Activated CD4-positive, alpha-beta T cell treated with anti-CD3 and anti-CD28 coated beads for 4 hours (primary cell): ENCODE measurements around the gene ZRANB3.
"Not testable (repeated sequence)": the region's sequence is repeated elsewhere in the genome, so short reads cannot be mapped to it uniquely, and the experiment has no call there.

Experiments
- DNase-seq, 2 donors: peaks; one replicate each; pipeline ENCODE4 v3.0.0-alpha.2; 2020

ZRANB3 gene

DNA sequence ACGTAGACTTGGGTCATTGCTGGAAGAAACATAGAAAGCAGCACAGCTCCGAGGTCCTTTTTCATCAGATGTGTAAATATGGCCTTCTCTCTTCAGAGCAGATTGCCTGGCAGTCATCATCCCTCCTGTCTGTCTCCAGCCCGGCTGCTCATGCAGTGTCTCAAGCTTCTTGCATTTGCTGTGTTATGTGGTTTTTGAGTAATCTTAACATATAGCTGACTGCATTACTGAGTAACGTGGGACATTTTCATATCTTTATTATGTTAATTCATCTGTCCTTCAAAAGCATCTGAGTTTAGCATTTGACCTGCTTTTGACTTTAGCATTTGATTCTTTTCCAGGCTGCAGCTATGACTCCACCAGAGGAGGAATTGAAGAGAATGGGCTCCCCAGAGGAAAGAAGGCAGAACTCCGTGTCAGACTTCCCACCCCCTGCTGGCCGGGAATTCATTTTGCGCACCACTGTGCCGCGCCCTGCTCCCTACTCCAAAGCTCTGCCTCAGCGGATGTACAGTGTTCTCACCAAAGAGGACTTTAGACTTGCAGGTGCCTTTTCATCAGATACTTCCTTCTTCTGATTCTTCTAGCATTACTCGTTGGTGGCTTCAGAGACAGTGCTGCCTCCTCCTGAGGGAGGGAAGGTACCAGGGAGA, 362.7 kb downstream of the ZRANB3 start:
- no peak for DNase-seq

DNA sequence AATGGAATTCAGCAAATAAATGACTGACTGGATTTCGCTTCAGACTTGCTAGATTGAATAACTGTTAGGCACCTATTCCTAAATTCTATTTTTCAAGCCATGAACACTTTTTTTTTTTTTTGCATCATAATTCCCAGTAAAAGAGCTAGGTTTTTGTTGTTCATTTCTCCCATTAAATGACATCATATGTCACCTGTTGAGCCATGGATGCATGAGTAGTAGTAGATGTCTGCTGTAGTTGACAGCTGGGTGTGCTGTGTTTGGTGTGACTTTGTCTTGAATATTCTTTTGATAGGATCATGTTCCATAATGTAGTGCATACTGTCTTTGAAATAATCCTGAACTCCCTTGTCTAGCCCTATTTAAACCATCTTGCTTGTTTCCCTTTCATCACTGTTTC, 363.7 kb downstream of the ZRANB3 start:
- DNase-seq = no peak

DNA sequence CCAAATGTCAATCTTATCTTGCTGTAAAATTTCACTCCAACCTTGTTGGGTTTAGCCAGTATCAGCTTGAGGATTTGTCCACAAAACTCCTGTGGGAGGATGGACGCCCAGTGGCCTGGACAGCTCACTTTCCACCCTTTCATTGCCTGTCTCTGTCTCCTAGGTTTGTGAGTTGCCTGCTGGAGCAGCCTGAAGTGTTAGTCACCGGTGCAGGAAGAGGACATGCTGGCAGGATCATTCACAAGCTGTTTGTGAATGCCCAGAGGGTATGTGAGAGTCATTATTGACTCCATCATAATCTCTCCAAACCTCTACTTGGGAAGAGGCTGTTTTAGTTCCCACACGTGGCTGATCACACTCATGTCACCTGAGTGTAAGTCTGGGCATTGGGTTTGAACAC, 366.6 kb downstream of the ZRANB3 start:
- no peak for DNase-seq

DNA sequence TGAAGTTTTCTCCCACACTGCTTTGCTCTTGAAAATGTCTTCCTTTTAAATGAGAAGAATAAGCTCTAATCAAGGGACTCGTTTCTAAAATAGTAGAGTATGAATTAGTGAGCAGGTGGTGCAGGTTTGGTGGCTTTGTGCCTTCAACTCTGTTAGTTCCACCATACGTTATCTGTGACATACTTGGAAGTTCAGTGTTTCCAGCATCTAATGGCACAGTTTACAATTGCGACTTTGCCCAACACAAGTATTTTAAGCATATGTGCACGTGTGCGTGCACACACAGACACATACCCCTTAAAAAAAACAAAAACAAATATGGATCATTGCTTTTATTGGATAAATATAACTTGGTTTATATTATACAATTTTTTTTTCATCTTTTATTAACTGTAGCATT, 367.1 kb downstream of the ZRANB3 start:
- DNase-seq = no peak

DNA sequence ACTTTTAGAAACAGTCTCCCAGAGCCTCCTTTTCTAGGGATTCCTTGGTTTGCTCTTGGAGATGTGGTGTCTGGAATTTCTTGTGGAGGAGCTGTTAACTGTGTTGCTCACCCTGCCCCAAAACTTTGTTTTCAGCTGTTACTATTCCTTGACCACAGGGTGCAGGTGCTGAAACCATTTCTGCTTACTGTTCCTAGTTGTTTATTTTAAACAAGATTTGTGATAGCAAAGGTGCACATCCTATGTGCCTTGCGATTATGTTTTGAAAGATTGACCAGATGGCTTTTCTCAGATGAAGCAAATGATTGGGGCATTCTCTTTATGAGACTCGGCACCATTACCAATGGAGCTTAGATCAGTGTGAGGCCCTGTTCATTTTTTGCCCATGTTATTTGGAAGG, 367.7 kb downstream of the ZRANB3 start:
- no peak for DNase-seq

DNA sequence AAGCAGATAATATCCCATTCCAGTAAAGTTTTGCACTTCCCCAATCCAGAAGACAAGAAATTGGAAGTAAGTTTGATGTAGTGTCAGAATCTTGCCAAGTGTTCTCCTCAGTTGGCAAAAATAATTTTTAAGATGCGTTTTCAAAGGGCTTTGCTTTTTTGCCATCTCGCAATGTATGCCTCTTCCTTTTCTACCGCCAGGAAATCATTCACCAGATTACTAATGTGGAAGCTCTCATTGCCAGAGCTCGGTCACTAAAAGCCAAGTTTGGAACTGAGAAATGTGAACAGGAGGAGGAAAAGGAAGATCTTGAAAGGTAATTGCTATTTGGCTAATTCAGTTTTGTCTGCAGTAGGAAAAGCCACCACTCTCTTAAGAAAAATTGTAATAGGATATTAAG, 368.2 kb downstream of the ZRANB3 start:
- DNase-seq = no peak

DNA sequence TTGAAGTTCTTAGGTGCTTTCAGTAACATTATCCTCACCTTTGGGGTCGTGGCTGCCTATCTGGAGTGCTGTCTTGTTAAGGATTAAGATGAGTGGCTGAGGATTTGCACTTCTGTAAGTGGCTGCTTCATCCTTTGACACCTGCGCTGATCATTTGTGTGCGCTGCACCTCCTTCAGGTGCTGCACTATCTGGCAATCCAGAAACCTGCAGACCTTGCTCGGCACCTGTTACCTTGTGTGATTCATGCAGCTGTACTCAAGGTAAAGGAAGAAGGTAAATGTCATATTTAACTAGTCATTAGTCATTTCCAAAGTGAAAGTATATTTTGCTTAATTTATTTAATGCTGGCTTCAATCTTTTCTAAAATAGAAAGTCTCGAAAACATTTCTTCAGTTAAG, 368.6 kb downstream of the ZRANB3 start:
- no peak for DNase-seq

DNA sequence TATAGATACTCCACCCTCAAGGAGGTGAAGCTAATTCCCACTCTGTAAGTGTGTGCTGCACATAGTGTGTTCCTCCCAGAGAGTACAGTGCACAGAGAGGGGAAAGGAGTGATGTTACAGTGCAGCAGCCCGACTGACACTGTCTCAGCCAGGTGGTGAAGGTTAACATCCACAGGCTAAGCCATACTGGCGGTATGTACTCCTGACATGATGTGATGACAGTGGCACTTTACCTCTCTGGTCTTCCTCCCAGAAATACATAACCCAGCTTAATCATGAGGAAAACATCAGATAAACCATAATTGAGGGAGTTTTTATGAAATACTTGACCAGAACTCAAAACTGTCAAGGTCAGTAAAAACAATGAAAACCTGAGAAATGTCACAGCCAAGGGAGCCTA, 371.8 kb downstream of the ZRANB3 start:
- no peak for DNase-seq

DNA sequence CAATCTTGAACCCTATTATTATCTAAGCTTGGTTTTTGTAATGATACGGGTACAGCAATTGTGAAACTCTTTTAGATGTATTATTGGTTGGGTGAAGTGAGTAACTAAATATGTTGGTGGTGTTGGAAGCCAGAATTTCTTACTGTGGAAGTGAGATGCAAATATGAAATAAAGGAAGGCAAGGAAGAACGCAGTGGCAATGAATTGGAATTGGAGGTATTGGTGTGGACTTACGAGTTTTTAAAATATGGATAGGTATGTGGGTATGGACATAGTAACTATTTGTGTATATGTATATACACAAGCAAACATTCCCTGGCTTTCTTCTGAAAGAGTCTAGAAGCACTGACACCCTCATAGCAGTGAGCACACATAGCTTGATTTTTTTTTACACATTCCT, 373.2 kb downstream of the ZRANB3 start:
- DNase-seq = no peak

DNA sequence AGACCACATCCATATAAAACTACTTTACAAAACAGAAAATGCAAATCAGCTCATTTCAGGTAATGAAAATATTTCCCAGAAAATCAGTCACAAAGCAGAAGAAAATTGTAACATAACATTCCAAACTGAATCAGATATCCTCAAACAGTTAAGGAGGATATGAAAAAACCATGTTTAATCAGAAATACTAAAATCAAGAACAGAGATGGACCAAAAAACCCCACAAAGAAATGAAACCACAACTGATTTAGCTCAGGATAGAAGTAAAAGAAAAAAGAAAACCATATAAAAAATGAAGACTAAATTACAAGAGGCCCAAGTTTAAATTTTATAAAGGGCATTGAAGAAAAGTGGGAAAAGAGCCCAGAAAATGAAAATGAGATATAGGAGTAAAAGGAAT, 376.1 kb downstream of the ZRANB3 start:
- no peak for DNase-seq

DNA sequence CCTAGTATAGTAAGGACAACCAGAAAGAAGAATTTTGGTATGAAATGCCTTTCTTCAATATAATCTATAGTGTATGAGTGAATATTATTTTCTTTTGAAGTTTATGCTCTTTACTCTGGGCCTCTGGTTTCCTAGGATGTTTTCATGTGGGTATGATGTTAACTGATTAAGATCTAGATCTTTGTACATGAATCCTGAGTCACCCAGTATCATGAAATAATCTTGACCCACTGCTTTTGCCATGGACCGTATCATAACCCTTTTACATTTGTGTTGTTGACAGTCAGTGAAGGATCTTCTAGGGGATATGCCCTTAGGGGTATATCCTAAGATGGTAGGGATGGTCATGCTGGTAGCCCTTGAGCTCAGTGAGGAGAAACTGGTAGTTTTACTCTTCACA, 378.7 kb downstream of the ZRANB3 start:
- no peak for DNase-seq

DNA sequence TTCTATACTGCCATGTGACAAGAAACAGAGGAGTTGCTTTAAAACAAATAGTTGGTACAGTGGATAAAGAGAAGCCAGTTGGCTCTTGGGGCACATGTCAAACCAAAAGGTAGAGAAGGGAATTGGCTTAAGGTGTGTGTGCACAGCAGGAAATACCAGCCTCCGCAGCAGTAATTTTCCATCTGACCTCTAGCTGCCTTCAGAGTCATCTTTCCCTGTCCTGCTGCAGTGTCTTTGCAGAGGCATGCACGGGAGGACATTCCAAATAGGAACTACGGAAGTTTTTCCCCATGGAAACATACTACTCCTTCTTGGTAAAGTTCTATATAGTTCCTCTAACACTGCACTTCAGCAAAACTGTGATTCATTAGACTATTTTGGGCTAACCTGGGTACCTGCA, 379.4 kb downstream of the ZRANB3 start:
- no peak for DNase-seq

DNA sequence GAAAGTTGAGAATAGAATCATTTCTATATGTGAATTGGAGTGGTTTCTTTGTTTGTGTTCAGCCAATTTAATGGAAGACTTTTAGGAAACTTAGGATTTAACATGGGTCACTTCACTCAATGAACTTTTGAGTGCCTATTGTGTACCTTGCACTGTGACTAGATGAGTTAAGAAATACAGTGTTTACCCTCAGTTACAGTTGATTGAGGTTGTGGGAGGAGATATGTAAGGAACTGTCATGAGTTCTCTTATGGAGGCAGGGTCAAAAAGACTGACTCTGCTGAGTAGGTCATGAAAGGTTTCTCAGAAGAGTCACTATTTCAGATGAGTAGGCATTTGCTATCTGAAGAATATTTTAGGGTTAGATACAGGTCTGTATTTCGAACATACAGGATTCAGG, 380.3 kb downstream of the ZRANB3 start:
- DNase-seq = no peak

DNA sequence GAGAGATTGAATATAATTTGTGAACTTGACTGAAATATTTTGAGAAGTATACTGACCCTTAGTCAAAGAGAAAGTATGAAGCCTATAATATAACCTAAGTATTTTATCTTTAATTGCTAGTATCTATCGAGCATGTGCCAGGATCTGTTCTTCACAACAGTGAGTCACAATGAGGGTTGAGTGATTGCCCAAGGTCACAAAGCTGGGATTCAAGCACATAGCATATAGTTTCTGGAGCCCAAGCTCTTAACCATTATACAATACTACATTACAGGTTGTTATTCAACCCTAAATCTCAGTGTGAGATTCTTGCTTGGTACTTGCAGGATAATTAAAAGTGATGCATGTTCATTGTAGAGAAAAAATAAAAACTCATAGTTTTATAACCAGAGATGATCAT, 381.8 kb downstream of the ZRANB3 start:
- no peak for DNase-seq

DNA sequence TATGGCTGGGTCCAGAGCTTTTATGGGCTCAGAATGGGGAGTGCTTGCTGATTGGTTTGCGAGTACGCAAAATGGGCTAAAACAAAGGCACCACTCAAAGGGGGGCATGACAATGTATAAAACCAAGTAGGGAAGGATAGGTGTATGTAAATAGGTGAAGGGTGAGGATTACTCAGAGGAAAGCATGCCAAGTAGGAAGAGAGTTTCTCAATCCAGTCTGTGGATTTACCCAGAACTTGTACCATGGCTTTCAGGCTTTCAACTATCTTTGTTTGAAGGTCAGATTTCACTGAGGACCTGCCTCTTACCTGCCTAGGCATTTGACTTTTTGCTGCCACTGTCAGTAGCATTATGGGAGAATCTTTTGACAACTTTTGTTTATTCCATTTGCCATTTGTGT, 386.7 kb downstream of the ZRANB3 start:
- DNase-seq = no peak

DNA sequence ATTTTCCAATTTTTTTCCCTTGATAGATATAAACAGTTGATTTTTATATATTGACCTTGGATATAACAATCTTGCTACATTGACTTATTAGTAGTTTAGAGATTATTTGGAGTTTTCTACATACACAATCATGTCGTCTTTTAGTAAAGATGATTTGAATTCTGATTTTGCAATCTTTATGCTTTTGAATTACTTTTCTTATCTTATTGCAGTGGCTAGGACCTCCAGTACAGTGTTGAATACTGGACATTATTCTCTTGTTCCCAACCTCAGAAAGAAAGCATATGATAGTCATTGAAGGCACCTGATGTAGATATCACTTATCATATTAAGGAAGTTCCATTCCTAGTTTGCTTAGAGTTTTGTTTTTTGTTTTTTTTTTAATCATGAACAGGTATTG, 388.7 kb downstream of the ZRANB3 start:
- no peak for DNase-seq

DNA sequence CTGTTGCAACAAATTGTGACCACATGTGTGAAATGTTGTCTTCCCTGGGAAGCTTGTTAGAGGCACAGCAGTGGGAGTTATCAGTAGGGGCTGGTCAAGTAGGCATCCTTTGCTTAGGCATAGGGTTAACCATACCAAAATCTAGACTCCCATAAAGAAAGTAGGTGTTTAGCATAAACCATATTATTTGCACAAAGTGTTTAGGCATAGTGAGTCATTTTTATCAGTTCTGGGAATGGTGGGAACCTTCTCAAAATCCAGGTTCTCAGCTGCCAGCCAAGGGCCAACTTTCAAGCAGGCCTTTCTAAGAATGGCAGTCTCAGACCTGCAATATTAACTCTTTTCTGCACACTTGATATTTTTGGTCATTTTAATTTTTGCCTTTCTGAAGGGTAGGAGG, 390.4 kb downstream of the ZRANB3 start:
- DNase-seq = no peak

DNA sequence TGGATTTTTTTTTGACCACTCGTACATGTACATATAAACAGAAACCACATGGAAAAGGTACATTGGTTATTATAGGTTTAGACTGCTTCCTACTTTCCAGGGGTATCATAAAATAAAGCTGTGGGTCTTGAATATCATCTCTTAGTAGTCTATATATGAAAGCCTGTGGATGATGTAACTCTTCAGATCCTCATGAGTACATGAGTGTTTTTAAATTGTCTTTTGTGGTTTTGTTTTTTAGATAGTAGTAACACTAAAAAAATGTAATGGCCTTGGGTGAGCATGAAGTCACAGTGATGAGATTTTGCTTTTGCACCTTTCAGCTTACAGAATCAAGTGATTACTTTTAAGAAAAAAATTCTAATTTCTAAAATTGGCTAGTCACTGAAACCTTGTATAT, 398.7 kb downstream of the ZRANB3 start:
- DNase-seq = no peak

DNA sequence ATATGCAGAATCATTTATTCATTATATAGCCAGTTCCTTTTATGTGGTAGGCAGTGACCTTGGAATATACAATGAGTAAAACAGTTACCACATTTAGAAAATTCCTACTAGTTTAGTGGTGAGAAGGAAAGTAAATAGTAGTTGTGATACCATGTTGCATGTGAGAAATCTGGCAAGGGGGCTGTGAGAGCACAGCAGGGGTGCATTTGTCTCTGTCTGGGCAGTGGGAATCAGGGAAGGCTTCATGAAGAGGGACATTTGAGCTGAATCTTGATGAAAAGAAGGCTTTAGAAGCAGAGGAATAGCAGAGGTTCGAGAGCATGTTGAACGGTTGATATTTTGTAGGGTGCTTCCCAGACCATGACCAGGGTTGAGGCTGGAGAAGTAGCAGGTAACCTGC, 400.3 kb downstream of the ZRANB3 start:
- no peak for DNase-seq

DNA sequence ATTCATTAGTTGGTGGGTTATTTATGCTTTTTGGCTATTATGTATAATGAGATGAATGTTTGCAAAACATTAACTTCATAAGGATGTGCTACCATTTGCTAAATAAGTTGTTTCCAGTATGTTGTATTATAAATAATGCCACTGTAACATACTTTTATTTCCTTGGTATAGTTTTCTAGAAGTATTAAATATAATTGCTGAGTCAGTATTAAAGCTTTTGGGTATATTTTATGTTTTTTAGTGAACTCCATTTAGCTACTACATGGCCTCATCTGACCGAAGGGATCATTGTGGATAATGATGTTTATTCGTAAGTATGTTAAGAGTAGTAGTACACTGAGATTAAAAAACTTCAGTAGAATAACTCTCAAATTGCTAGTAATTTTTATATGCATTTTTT, 405.1 kb downstream of the ZRANB3 start:
- DNase-seq = no peak

DNA sequence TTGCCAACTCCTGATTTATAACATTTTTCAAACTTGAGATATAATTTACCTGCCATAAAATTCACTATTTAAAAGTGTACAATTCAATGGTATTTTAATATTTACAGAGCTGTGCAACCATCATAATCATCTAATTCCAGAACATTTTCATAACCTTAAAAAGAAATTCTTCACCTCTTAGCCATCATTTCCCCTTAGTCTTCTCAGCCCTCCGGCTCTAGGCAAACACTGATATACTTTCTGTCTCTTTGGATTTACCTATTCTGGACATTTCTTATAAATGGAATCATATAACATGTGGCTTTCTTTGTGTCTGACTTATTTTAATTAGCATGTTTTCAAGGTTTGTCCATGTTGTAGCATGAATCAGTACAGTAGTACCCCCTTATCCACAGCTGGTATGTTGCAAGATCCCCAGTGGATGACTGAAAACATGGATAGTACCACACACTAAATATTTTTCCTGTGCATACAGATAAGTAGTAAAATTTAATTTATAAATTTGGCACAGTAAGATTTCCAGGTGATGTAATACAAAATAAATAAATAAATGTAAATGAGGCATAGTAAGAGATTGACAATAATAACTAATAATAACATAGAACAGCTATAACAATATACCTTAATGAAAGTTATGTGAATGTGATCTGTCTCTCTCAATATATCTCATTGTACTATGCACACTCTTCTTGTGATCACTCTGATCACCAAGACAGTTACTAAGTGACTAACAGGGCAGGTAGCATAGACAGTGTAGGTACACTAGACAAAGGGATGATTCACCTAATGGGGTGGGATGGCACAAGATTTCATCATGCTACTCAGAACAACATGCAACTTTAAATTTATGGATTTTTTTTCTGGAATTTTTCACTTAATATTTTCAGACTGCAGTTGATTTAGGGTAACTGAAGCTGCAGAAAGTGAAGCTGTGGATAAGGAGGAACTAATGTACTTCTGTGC, 405.8 kb downstream of the ZRANB3 start:
- DNase-seq = no peak

DNA sequence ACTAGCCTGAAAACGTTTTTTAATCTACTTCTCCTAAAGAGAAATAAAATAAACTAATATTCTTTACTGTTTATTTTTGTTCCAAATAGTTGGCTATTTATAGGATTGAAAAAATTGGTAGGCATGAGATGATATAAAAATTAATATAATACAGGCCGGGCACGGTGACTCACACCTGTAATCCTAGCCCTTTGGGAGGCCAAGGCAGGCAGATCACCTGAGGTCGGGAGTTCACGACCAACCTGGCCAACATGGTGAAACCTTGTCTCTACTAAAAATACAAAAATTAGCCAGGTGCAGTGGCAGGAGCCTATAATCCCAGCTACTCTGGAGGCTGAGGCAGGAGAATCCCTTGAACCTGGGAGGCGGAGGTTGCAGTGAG, 409.4 kb downstream of the ZRANB3 start:
- DNase-seq = not testable (repeated sequence)

DNA sequence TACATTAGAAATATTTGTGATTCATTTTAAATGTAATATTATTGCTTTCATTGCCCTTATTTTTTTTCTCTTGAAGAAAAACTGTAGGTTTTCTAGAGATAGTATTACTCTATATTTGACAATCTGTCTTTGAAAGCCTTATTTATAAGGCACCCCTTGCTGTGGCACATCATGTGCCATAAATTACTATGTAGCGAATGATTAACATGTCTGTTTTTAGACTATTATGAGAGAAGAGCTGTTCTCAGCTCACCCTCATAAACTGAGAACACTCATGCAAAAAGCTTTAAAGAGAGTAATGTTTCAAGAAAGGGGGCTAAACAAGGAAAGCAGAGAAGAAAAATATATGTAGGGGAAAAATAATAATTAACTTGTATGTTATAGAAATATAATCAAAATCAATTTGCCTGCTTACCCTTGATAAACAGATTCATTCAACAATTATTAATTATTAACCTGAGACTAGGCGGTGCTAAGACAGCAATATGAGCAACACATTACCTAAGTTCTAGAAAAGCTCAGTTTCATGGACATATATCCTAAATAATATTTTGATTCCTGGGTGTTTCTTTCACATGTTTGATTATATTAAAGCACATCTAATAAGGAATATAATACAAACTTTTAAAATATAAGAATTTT, 409.9 kb downstream of the ZRANB3 start:
- no peak for DNase-seq

DNA sequence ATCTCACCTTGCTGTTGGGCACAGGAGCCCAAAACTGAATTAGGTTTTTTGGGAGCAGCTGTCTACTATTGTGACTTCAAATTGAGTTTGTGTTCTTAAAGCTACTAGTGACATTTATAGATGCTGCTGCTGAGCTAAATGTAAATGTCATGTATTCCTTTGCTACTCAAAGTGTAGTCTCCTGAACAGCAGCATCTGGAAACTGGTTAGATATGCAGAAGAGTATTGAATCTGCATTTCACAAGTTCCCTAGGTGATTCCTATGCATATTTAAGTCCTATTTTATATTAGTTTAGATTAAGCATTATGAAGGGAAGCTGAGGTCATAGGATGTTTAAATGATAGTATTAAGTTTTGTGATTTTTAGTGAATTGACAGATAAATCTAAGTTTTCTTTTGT, 411.4 kb downstream of the ZRANB3 start:
- DNase-seq = no peak
